IMR-90 (cell line): ENCODE data around the gene SLC1A7. TPM values are rescaled to one million over a fixed set of nuclear protein-coding genes. Genes with fewer than 3 reads are reported as not detected.

Experiments used
- ATAC-seq: fragments of 200-7000 bp; cut with Tn5 transposase; 2 replicates; pipeline ENCODE4 v1.9.1; 2020; ENCODE audit warnings: low read depth, mild to moderate bottlenecking, moderate library complexity
- BruUV-seq: library from RNA; stranded (reverse); fragments of 400-500 nt; replicated peaks from 2 replicates; lab custom pipeline; 2021; lab: Mats Ljungman, UMichigan
- CTCF ChIA-PET: fragments of 300-600 bp; formaldehyde crosslinking; extraction: SDS; loops from one replicate; lab custom pipeline; 2021; ENCODE audit warnings: antibody characterized with exemption; lab: Yijun Ruan, JAX
- POLR2A ChIA-PET: fragments of 300-600 bp; sonication (Branson Sonifier 250); formaldehyde crosslinking; loops from one replicate; lab custom pipeline; 2022; ENCODE audit warnings: antibody characterized with exemption; ENCODE audit not compliant: unreplicated experiment; lab: Charles Lee
- DNase-seq: peaks from one replicate; pipeline ENCODE4 v3.0.0; 2013
- H2AFZ ChIP-seq: replicated peaks from 2 replicates; pipeline ENCODE3; 2013; ENCODE audit warnings: low read length, mild to moderate bottlenecking; ENCODE audit not compliant: poor library complexity
- H2AK5ac ChIP-seq: 2 replicates; pipeline ENCODE4 v1.6.1; 2013; ENCODE audit warnings: low read depth, low read length, inconsistent platforms
- H2AK9ac ChIP-seq: replicated peaks from 2 replicates; pipeline ENCODE3; 2013; ENCODE audit warnings: mild to moderate bottlenecking, low read depth, low read length, moderate library complexity; ENCODE audit not compliant: poor library complexity
- H2BK120ac ChIP-seq: 2 replicates; pipeline ENCODE4 v1.6.1; 2013; ENCODE audit warnings: low read depth, low read length, inconsistent platforms
- H2BK15ac ChIP-seq: 3 replicates; pipeline ENCODE4 v1.6.1; 2013; ENCODE audit warnings: low read depth, low read length, inconsistent platforms
- H2BK20ac ChIP-seq: 2 replicates; pipeline ENCODE4 v1.6.1; 2013; ENCODE audit warnings: low read depth, mild to moderate bottlenecking, inconsistent platforms, low read length, moderate library complexity
- H2BK5ac ChIP-seq: 2 replicates; pipeline ENCODE4 v1.6.1; 2013; ENCODE audit warnings: mild to moderate bottlenecking, low read depth, low read length, inconsistent platforms; ENCODE audit not compliant: poor library complexity, severe bottlenecking
- H3K14ac ChIP-seq: replicated peaks from 2 replicates; pipeline ENCODE4 v1.6.1; 2013; ENCODE audit warnings: low read depth, low read length, inconsistent platforms
- H3K18ac ChIP-seq: 2 replicates; pipeline ENCODE4 v1.6.1; 2013; ENCODE audit warnings: low read depth, low read length, control low read depth
- H3K23ac ChIP-seq: 2 replicates; pipeline ENCODE4 v1.6.1; 2013; ENCODE audit warnings: low read depth, low read length, inconsistent platforms
- H3K27ac ChIP-seq: 2 replicates; pipeline ENCODE4 v1.5.1; 2013; ENCODE audit warnings: mild to moderate bottlenecking, control low read depth, low read length; ENCODE audit not compliant: insufficient read depth
- H3K27me3 ChIP-seq: 2 replicates; pipeline ENCODE4 v1.6.1; 2013; ENCODE audit warnings: low read length; ENCODE audit not compliant: control insufficient read depth, insufficient read depth
- H3K36me3 ChIP-seq: 2 replicates; pipeline ENCODE4 v1.6.1; 2013; ENCODE audit warnings: low read length, mixed read lengths; ENCODE audit not compliant: control insufficient read depth, insufficient read depth
- H3K4ac ChIP-seq: 2 replicates; pipeline ENCODE4 v1.6.1; 2013; ENCODE audit warnings: low read depth, low read length, inconsistent platforms
- H3K4me1 ChIP-seq: 2 replicates; pipeline ENCODE4 v1.6.1; 2013; ENCODE audit warnings: low read length, mixed read lengths; ENCODE audit not compliant: control insufficient read depth, insufficient read depth
- H3K4me2 ChIP-seq: 2 replicates; pipeline ENCODE4 v1.6.1; 2013; ENCODE audit warnings: low read depth, mild to moderate bottlenecking, control low read depth, low read length, moderate library complexity
- H3K4me3 ChIP-seq: 2 replicates; pipeline ENCODE4 v1.5.1; 2013; ENCODE audit warnings: low read depth, mild to moderate bottlenecking, control low read depth, low read length, moderate library complexity; ENCODE audit not compliant: insufficient read depth
- H3K56ac ChIP-seq: 2 replicates; pipeline ENCODE4 v1.6.1; 2013; ENCODE audit warnings: low read length, inconsistent platforms; ENCODE audit not compliant: insufficient read depth; ENCODE audit errors: extremely low read depth
- H3K79me1 ChIP-seq, 2 experiments: 2 replicates each; pipeline ENCODE4 v1.6.1; 2013; ENCODE audit warnings: low read length in 2 of 2, inconsistent platforms in 1 of 2, low read depth in 1 of 2
- H3K9ac ChIP-seq: 2 replicates; pipeline ENCODE4 v1.6.1; 2013; ENCODE audit warnings: low read depth, low read length, control low read depth
- H3K9me1 ChIP-seq: 2 replicates; pipeline ENCODE4 v1.6.1; 2013; ENCODE audit warnings: low read length, inconsistent platforms; ENCODE audit not compliant: insufficient read depth
- H3K9me3 ChIP-seq: 2 replicates; pipeline ENCODE4 v1.6.1; 2013; ENCODE audit warnings: low read length; ENCODE audit not compliant: control insufficient read depth, insufficient read depth
- H4K20me1 ChIP-seq: 2 replicates; pipeline ENCODE4 v1.6.1; 2013; ENCODE audit warnings: low read length, inconsistent platforms; ENCODE audit not compliant: insufficient read depth
- H4K5ac ChIP-seq: 2 replicates; pipeline ENCODE4 v1.6.1; 2013; ENCODE audit warnings: mild to moderate bottlenecking, low read depth, low read length, control low read depth
- H4K8ac ChIP-seq, 2 experiments: 2 replicates each; pipeline ENCODE4 v1.6.1; 2013; ENCODE audit warnings: low read depth in 2 of 2, low read length in 2 of 2, control low read depth in 1 of 2, inconsistent platforms in 1 of 2
- H4K91ac ChIP-seq: 2 replicates; pipeline ENCODE4 v1.6.1; 2013; ENCODE audit warnings: low read depth, low read length, inconsistent platforms; ENCODE audit not compliant: insufficient read depth
- FOS ChIP-seq: fragments of 150-350 bp; IDR thresholded peaks from 2 replicates; pipeline ENCODE4 v1.6.1; 2016; ENCODE audit warnings: low read depth, low read length
- MAFK ChIP-seq: IDR thresholded peaks from 2 replicates; pipeline ENCODE4 v1.6.1; 2012; ENCODE audit warnings: low read depth, low read length, improper control_type of control experiment
- NFE2L2 ChIP-seq: fragments of 150-350 bp; IDR thresholded peaks from 2 replicates; pipeline ENCODE4 v1.6.1; 2016; ENCODE audit warnings: low read depth, mild to moderate bottlenecking, low read length
- WGBS, 2 experiments: methylation state at CpG; one replicate each; pipeline versions ENCODE4 v1.1.5 to v1.1.7; 2013; ENCODE audit warnings: missing lambda C conversion rate in 2 of 2; ENCODE audit not compliant: insufficient read length in 1 of 2; ENCODE audit errors: extremely low coverage in 2 of 2; 5-methylcytosine and 5-hydroxymethylcytosine counted together
- dilution Hi-C: fragments of 300-500 bp; cut with HindIII; formaldehyde crosslinking; loops from one replicate; pipeline ENCODE4 v1.14.3; 2018; ENCODE audit warnings: low sequenced_read_pairs; ENCODE audit not compliant: unreplicated experiment
- in situ Hi-C: fragments of 300-500 bp; cut with MboI; formaldehyde crosslinking; loops from 3 replicates; pipeline ENCODE4 v1.14.3; 2019; ENCODE audit warnings: low sequenced_read_pairs, inconsistent platforms, mixed read lengths
- intact Hi-C: fragments of 100-400 bp; cut with micrococcal nuclease; formaldehyde crosslinking; loops from 2 replicates; pipeline ENCODE4 v1.10.0; 2022
- polyA plus RNA-seq, 3 experiments: library from polyadenylated mRNA; depleted of rRNA; stranded (reverse); fragments of >200 nt; gene quantifications; 2 replicates each; pipeline ENCODE4 v1.2.3, GENCODE V29; 2012; ENCODE audit warnings: low replicate concordance in 1 of 3
- total RNA-seq: library from RNA; depleted of rRNA; stranded (reverse); fragments of >200 nt; gene quantifications from 2 replicates; pipeline ENCODE4 v1.2.3, GENCODE V29; 2012
- TF ChIP-seq, protein P1 (sequence below): fragments of 150-350 bp; IDR thresholded peaks from 2 replicates; pipeline ENCODE4 v1.6.1; 2016; ENCODE audit warnings: low read depth, mild to moderate bottlenecking, low read length, moderate library complexity, borderline replicate concordance
- TF ChIP-seq, protein P2 (sequence below): conservative IDR thresholded peaks from 2 replicates; pipeline ENCODE4 v1.5.1; 2012; ENCODE audit warnings: mild to moderate bottlenecking, low read depth, low read length, improper control_type of control experiment

The SLC1A7 gene
- total and polyA plus RNA-seq, 2 of the 4 experiments (the other 2 are of a cell fraction): 0.05 TPM; not detected in 1

DNA sequence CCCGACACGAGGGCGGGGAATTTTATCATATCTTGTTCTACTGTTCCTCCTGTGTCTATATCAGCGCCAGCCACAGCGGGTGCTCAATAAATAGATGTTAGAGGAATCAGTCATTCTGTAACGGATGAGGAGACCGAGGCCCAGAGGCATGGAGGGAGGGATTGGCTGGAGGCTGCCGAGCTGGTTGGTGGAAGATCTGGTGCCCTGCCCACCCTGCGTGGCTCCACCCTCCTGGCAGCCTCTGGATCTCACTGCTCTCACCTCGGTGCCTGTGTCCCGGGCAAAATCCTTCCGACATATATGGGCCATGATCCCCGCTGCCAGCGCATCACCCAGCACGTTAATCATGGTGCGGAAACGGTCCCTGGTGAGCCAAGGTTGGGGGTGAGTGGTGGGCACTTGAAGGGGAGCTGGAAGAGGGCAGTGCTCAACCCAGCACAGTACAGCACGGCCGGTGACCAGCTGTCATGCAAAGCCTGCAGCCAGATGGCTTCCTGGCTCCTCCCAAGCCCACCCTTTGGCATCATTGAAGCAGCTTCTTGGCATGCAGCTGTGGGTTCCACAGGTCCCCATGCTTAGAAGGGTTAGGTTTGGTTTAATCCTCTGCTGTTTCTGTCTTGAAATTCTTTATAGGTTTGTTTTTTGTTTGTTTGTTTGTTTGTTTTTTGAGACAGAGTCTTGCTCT is 53.7 kb downstream of the SLC1A7 start:
- H3K4ac ChIP-seq: peak overlapping the region; percentile 50
- peak overlapping the region; percentile 64 for H2BK120ac ChIP-seq
- peaks cover 19% of the 10 kb centered on the region for H3K4me1 ChIP-seq
- CTCF ChIA-PET: interaction anchor here (0.5 kb wide), 1 partner anchor 1101 kb away, joined by 5 read pairs; no protein-coding TSS in a partner anchor
- no peak overlapping the region for H3K4me2 ChIP-seq
- H3K14ac ChIP-seq: peak overlapping the region; percentile 67
- in situ Hi-C loops: no loop called here
- intact Hi-C loops: no loop called here
- H3K9me1 ChIP-seq: peaks cover 16% of the 10 kb centered on the region
- H3K4me3 ChIP-seq: no peak overlapping the region
- peaks cover 6% of the 10 kb centered on the region; the same call in 1 of the 2 replicates for H3K36me3 ChIP-seq
- H2BK20ac ChIP-seq: peak overlapping the region; percentile 66; the same call in 1 of the 2 replicates
- no TSS peak for BruUV-seq
- dilution Hi-C loops: no loop called here
- no peaks in the 10 kb centered on the region for H3K27me3 ChIP-seq
- ATAC-seq: no peak
- H2AK5ac ChIP-seq: peak overlapping the region; percentile 75; the same call in 1 of the 2 replicates
- H2AK9ac ChIP-seq: peak overlapping the region; percentile 33
- H2AFZ ChIP-seq: peak overlapping the region; percentile 11
- no peak overlapping the region for H4K5ac ChIP-seq
- TF ChIP-seq, protein P1, sequence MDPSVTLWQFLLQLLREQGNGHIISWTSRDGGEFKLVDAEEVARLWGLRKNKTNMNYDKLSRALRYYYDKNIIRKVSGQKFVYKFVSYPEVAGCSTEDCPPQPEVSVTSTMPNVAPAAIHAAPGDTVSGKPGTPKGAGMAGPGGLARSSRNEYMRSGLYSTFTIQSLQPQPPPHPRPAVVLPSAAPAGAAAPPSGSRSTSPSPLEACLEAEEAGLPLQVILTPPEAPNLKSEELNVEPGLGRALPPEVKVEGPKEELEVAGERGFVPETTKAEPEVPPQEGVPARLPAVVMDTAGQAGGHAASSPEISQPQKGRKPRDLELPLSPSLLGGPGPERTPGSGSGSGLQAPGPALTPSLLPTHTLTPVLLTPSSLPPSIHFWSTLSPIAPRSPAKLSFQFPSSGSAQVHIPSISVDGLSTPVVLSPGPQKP: no peak
- TF ChIP-seq MAFK (no peak), FOS (no peak), NFE2L2 (no peak)
- TF ChIP-seq, protein P2, sequence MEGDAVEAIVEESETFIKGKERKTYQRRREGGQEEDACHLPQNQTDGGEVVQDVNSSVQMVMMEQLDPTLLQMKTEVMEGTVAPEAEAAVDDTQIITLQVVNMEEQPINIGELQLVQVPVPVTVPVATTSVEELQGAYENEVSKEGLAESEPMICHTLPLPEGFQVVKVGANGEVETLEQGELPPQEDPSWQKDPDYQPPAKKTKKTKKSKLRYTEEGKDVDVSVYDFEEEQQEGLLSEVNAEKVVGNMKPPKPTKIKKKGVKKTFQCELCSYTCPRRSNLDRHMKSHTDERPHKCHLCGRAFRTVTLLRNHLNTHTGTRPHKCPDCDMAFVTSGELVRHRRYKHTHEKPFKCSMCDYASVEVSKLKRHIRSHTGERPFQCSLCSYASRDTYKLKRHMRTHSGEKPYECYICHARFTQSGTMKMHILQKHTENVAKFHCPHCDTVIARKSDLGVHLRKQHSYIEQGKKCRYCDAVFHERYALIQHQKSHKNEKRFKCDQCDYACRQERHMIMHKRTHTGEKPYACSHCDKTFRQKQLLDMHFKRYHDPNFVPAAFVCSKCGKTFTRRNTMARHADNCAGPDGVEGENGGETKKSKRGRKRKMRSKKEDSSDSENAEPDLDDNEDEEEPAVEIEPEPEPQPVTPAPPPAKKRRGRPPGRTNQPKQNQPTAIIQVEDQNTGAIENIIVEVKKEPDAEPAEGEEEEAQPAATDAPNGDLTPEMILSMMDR: no peak
- H3K23ac ChIP-seq: 0 out of 2 replicates have a peak overlapping the region, but pooled peaks have one; percentile 9
- no peak overlapping the region for H3K9ac ChIP-seq
- no peaks in the 10 kb centered on the region for H3K9me3 ChIP-seq
- POLR2A ChIA-PET: interaction anchor here (0.5 kb wide), 1 partner anchor 18 kb away, joined by 4 read pairs; no protein-coding TSS in a partner anchor
- WGBS, 2 experiments: 85% methylated on average over 5 of the region's 19 CpGs; no CpG with 5 or more reads in 1 of the 2 experiments
- H3K27ac ChIP-seq: no peak overlapping the region
- no peak overlapping the region for H2BK5ac ChIP-seq
- H3K56ac ChIP-seq: no peak overlapping the region
- H4K91ac ChIP-seq: peak overlapping the region; percentile 32
- H4K20me1 ChIP-seq: no peaks in the 10 kb centered on the region
- H3K79me1 ChIP-seq: no peaks in the 10 kb centered on the region
- peak overlapping the region in 1 of 2 experiments; percentile 54; a peak in 1 of 4 replicates for H4K8ac ChIP-seq
- DNase-seq: no peak
- H2BK15ac ChIP-seq: peak overlapping the region; percentile 2; the same call in 1 of the 3 replicates
- H3K18ac ChIP-seq: peak overlapping the region; percentile 24
